GM12878 (cell line): Measurements from ENCODE around the gene CDC34. TPM values are rescaled to one million over a fixed set of nuclear protein-coding genes. Genes with fewer than 3 reads are reported as not detected.

Experiments
- ATAC-seq: fragments of 200-7000 bp; cut with Tn5 transposase; 3 replicates; pipeline ENCODE4 v1.9.1; 2020; ENCODE audit warnings: mild to moderate bottlenecking, moderate library complexity
- BruUV-seq: library from RNA; stranded (reverse); fragments of 400-500 nt; replicated peaks from 2 replicates; lab custom pipeline; 2021; lab: Mats Ljungman, UMichigan
- CTCF ChIA-PET: fragments of 300-600 bp; sonication (Branson Sonifier 250); formaldehyde crosslinking; extraction: SDS; loops from one replicate; lab custom pipeline; 2021; ENCODE audit warnings: inconsistent platforms; lab: Yijun Ruan, JAX
- POLR2A ChIA-PET: fragments of 350-600 bp; formaldehyde crosslinking; extraction: SDS; loops from one replicate; lab custom pipeline; 2021; ENCODE audit warnings: inconsistent platforms; lab: Charles Lee
- RAD21 ChIA-PET: fragments of 300-600 bp; sonication (Branson Sonifier 250); formaldehyde crosslinking; loops from one replicate; lab custom pipeline; 2023; ENCODE audit warnings: antibody characterized with exemption; ENCODE audit not compliant: unreplicated experiment; lab: Charles Lee
- SMC1A ChIA-PET: fragments of 300-600 bp; sonication (Branson Sonifier 250); formaldehyde crosslinking; loops from one replicate; lab custom pipeline; 2023; ENCODE audit not compliant: unreplicated experiment, uncharacterized antibody; lab: Charles Lee
- DNase-seq: peaks from one replicate; pipeline ENCODE4 v3.0.0-alpha.2; 2011; ENCODE audit warnings: low read depth, low spot score
- FAIRE-seq: peaks from 3 replicates; lab custom pipeline; 2011; peaks lifted over from hg19 to GRCh38; lab: Jason Lieb, UNC
- H2AFZ ChIP-seq: 2 replicates; pipeline ENCODE4 v1.6.0; 2011; ENCODE audit warnings: low read depth, low read length, control low read depth; ENCODE audit not compliant: control insufficient read depth
- H3K27ac ChIP-seq: 2 replicates; pipeline ENCODE4 v1.5.1; 2011; ENCODE audit warnings: control low read depth; ENCODE audit not compliant: control insufficient read depth, insufficient read depth
- H3K27me3 ChIP-seq, 2 experiments: replicated peaks in 1 of 2; 2 replicates each; pipeline versions ENCODE4 v1.6.0 to v1.6.1; 2011; ENCODE audit warnings: low read length in 1 of 2; ENCODE audit not compliant: control insufficient read depth in 2 of 2, insufficient read depth in 2 of 2
- H3K36me3 ChIP-seq, 2 experiments: 2 replicates each; pipeline ENCODE4 v1.5.1; 2011; ENCODE audit warnings: low read length in 1 of 2; ENCODE audit not compliant: control insufficient read depth in 2 of 2, insufficient read depth in 2 of 2
- H3K4me1 ChIP-seq: 2 replicates; pipeline ENCODE4 v1.6.1; 2011; ENCODE audit warnings: mild to moderate bottlenecking, low read length, moderate library complexity, mixed read lengths; ENCODE audit not compliant: control insufficient read depth, insufficient read depth
- H3K4me2 ChIP-seq: 2 replicates; pipeline ENCODE4 v1.6.0; 2011; ENCODE audit warnings: control low read depth; ENCODE audit not compliant: control insufficient read depth, insufficient read depth
- H3K4me3 ChIP-seq: fragments of 200-600 bp; sonication (generic); 2 replicates; pipeline ENCODE4 v1.5.1; 2016
- H3K79me2 ChIP-seq: 2 replicates; pipeline ENCODE4 v1.6.0; 2011; ENCODE audit warnings: low read length; ENCODE audit not compliant: control insufficient read depth, insufficient read depth
- H3K9ac ChIP-seq: 2 replicates; pipeline ENCODE4 v1.8.0; 2011; ENCODE audit warnings: low read length, control low read depth, mixed read lengths; ENCODE audit not compliant: control insufficient read depth, insufficient read depth
- H3K9me3 ChIP-seq: replicated peaks from 3 replicates; pipeline ENCODE4 v1.5.1; 2011; ENCODE audit warnings: mild to moderate bottlenecking, low read length; ENCODE audit not compliant: control insufficient read depth, insufficient read depth
- H4K20me1 ChIP-seq: 2 replicates; pipeline ENCODE4 v1.6.0; 2011; ENCODE audit not compliant: control insufficient read depth, insufficient read depth
- FOS ChIP-seq: IDR thresholded peaks from 3 replicates; pipeline ENCODE4 v1.6.1; 2011; ENCODE audit warnings: borderline replicate concordance; ENCODE audit not compliant: insufficient read length; ENCODE audit errors: extremely low read depth
- PAX5 ChIP-seq: IDR thresholded peaks from 2 replicates; pipeline ENCODE4 v1.6.1; 2011; ENCODE audit warnings: low read depth, low read length, borderline replicate concordance
- PAX8 ChIP-seq: fragments of 450-650 bp; IDR thresholded peaks from 2 replicates; pipeline ENCODE4 v1.6.1; 2017; ENCODE audit warnings: mild to moderate bottlenecking, moderate library complexity
- RCOR1 ChIP-seq: conservative IDR thresholded peaks from 2 replicates; pipeline ENCODE4 v1.6.1; 2012; ENCODE audit warnings: low read depth, low read length, improper control_type of control experiment
- SMC3 ChIP-seq: IDR thresholded peaks from 2 replicates; pipeline ENCODE4 v1.6.1; 2011; ENCODE audit warnings: low read length, improper control_type of control experiment, borderline replicate concordance
- STAT1 ChIP-seq: fragments of 450-650 bp; conservative IDR thresholded peaks from 2 replicates; pipeline ENCODE4 v1.6.1; 2014; ENCODE audit warnings: antibody characterized with exemption, mild to moderate bottlenecking
- ZNF622 ChIP-seq: fragments of 450-650 bp; IDR thresholded peaks from 2 replicates; pipeline ENCODE4 v1.6.1; 2017; ENCODE audit warnings: mild to moderate bottlenecking, inconsistent platforms
- WGBS: methylation state at CpG from one replicate; pipeline ENCODE4 v1.1.6; 2016; ENCODE audit warnings: low lambda C conversion rate; ENCODE audit not compliant: insufficient replicate concordance, insufficient coverage; ENCODE audit errors: missing lambda C conversion rate; 5-methylcytosine and 5-hydroxymethylcytosine counted together
- in situ Hi-C: fragments of 300-500 bp; cut with MboI; formaldehyde crosslinking; loops from 9 replicates; pipeline ENCODE4 v1.14.3; 2018; ENCODE audit warnings: mixed read lengths
- intact Hi-C: fragments of 100-400 bp; cut with micrococcal nuclease; formaldehyde crosslinking; loops from one replicate; pipeline ENCODE4 v1.14.2; 2022; ENCODE audit not compliant: unreplicated experiment
- polyA plus RNA-seq, 11 experiments: library from polyadenylated mRNA; depleted of rRNA in 4 of 11; unstranded in 6 of 11; stranded (reverse) in 5 of 11; fragments of >200 nt; fragmentation: Nextera tagmentation in 4 of 11; fragmentation: Illumina TruSeq in 1 of 11; extraction: Ambion mirVana in 4 of 11; extraction: Trizol in 1 of 11; gene quantifications; 1 replicate in 1 of 11; 2 replicates in 10 of 11; pipeline versions ENCODE4 v1.2.1 to v1.2.3, GENCODE V29; 2011 to 2016; ENCODE audit warnings: inconsistent platforms in 2 of 11, missing spikeins in 2 of 11, low read depth in 1 of 11
- total RNA-seq, 4 experiments: library from RNA; depleted of rRNA in 3 of 4; stranded (reverse); fragments of >200 nt in 3 of 4; fragmentation: Illumina TruSeq in 1 of 4; extraction: Trizol in 1 of 4; gene quantifications; 2 replicates each; pipeline versions ENCODE4 v1.2.1 to v1.2.3, GENCODE V29; 2013 to 2021
- TF ChIP-seq, protein P1 (sequence below): fragments of 450-650 bp; conservative IDR thresholded peaks from 2 replicates; pipeline ENCODE4 v1.6.1; 2017; ENCODE audit warnings: mild to moderate bottlenecking, moderate library complexity
- TF ChIP-seq, protein P2 (sequence below): fragments of 450-650 bp; IDR thresholded peaks from 2 replicates; pipeline ENCODE4 v1.6.1; 2018; ENCODE audit warnings: borderline replicate concordance, mild to moderate bottlenecking; ENCODE audit not compliant: partially characterized antibody

The CDC34 gene
- total and polyA plus RNA-seq, 10 of the 15 experiments (the other 5 are each of a cell fraction or from before 2014, with no cell fraction given), result 0.31 to 48.9 (median 28.5) TPM

DNA sequence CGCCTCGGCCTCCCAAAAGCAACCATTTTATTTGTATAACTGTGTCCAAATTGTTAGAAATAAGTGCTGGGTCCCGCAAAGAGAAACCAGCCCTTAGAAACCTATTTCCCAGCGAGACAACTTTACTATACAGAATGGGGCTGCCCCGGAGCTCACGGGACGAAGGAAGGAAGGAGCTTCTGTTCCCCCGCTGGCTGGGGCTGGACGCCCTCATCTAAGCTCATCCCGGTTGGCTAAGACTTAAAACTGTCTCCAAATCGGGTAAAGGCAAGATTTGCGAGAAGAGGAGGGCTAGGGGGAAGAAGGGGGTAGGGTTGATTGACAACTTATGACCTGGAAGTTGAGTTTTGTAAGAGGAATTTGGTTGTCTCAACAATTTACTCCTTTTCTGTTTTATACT, 28.6 kb downstream of the CDC34 start:
- H3K4me1 ChIP-seq, result no peaks in the 10 kb centered on the region
- SMC1A ChIA-PET, result no interaction called here
- POLR2A ChIA-PET, result no interaction called here
- H3K27me3 ChIP-seq, result no peaks in the 10 kb centered on the region
- FAIRE-seq, result no peak
- RAD21 ChIA-PET, result no interaction called here
- H3K79me2 ChIP-seq, result no peaks in the 10 kb centered on the region
- H3K4me3 ChIP-seq, result no peak overlapping the region
- no peak for DNase-seq
- in situ Hi-C loops, result no loop called here
- intact Hi-C loops, result no loop called here
- no peak overlapping the region for H3K4me2 ChIP-seq
- H3K9ac ChIP-seq, result no peak overlapping the region
- no peak for TF ChIP-seq PAX8
- no peak for TF ChIP-seq STAT1
- no peak for TF ChIP-seq PAX5
- TF ChIP-seq, protein P1, sequence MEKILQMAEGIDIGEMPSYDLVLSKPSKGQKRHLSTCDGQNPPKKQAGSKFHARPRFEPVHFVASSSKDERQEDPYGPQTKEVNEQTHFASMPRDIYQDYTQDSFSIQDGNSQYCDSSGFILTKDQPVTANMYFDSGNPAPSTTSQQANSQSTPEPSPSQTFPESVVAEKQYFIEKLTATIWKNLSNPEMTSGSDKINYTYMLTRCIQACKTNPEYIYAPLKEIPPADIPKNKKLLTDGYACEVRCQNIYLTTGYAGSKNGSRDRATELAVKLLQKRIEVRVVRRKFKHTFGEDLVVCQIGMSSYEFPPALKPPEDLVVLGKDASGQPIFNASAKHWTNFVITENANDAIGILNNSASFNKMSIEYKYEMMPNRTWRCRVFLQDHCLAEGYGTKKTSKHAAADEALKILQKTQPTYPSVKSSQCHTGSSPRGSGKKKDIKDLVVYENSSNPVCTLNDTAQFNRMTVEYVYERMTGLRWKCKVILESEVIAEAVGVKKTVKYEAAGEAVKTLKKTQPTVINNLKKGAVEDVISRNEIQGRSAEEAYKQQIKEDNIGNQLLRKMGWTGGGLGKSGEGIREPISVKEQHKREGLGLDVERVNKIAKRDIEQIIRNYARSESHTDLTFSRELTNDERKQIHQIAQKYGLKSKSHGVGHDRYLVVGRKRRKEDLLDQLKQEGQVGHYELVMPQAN, result no peak
- no peak for TF ChIP-seq FOS
- no peak for TF ChIP-seq ZNF622
- no peak for TF ChIP-seq SMC3
- no peak for TF ChIP-seq RCOR1
- TF ChIP-seq, protein P2, sequence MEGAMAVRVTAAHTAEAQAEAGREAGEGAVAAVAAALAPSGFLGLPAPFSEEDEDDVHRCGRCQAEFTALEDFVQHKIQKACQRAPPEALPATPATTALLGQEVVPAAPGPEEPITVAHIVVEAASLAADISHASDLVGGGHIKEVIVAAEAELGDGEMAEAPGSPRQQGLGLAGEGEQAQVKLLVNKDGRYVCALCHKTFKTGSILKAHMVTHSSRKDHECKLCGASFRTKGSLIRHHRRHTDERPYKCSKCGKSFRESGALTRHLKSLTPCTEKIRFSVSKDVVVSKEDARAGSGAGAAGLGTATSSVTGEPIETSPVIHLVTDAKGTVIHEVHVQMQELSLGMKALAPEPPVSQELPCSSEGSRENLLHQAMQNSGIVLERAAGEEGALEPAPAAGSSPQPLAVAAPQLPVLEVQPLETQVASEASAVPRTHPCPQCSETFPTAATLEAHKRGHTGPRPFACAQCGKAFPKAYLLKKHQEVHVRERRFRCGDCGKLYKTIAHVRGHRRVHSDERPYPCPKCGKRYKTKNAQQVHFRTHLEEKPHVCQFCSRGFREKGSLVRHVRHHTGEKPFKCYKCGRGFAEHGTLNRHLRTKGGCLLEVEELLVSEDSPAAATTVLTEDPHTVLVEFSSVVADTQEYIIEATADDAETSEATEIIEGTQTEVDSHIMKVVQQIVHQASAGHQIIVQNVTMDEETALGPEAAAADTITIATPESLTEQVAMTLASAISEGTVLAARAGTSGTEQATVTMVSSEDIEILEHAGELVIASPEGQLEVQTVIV, result no peak
- H3K36me3 ChIP-seq, result no peaks in the 10 kb centered on the region
- H3K9me3 ChIP-seq, result no peaks in the 10 kb centered on the region
- H4K20me1 ChIP-seq, result no peaks in the 10 kb centered on the region
- ATAC-seq, result no peak
- WGBS, result 47% methylated on average over 12 of the region's 12 CpGs
- CTCF ChIA-PET, result no interaction called here
- H3K27ac ChIP-seq, result no peak overlapping the region
- no TSS peak for BruUV-seq
- no peak overlapping the region for H2AFZ ChIP-seq
